Measurements from ENCODE around the gene ZNF512.
A peak's percentile ranks its signal among the peaks of the same experiment; 100 is the strongest.

Gene ZNF512

GRCh38 chr2:27640722-27641245 is 57.9 kb downstream of the ZNF512 start:
- no peak for DNase-seq

DNA sequence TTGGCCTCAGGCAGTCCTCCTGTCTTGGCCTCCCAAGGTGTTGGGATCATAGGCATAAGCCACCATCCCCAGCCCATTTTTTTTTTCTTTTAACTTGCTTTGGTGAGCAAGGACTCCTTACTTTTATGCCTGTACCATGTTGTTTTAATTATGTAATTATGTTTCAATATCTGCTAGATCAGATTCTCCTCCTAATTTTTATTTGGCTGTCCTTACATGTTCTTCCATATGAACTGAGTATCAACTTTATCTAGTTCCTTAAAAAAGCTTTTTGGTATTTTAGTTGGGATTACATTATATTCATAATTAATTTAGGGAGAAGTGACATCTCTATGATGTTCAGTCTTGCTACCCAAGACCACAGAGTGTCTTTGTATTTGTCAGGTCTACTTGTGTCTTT is 62.4 kb downstream of the ZNF512 start:
- no peak for DNase-seq

GRCh38 chr2:27647289-27647688 is 64.4 kb downstream of the ZNF512 start:
- no peak for DNase-seq

DNA sequence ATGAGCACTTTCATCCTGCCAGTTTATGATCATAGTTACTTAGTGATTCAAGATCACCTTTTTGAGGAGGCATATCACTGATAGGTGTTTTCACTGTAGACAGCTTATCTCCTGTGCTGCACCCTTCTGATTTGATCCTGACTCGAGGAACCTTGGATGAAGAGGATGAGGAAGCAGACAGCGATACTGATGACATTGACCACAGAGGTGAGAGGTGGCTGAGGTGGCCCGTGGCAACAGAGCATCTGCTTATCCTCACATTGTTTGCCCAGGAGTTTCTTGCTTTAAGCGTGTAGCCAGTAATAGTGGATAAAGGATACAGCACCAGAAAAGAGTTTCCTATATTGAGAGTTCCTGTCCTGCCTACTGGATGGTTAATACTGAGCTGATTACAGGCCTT is 64.9 kb downstream of the ZNF512 start:
- DNase-seq = no peak

DNA sequence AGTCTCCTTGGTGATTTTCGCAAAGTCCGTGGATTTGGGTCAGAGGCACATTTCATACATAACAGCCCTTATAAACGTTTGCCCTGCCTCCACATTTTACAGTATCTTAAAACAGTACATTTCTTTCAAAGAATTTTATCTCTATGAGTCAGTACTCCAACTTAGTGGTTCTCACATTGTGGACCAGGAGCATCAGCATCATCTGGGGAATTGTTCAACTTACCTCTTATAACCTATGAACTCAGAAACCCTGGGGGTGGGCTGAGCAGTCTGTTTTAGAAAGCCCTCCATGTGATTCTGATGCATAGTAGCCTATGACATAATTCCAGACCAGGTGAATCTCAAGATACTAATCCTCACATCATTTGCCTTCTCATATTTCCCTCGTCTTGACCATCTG is 68.2 kb downstream of the ZNF512 start:
- DNase-seq = peak; percentile 64 to 85

GRCh38 chr2:27652341-27652740 is 69.5 kb downstream of the ZNF512 start:
- no peak for DNase-seq

GRCh38 chr2:27652790-27653189 is 69.9 kb downstream of the ZNF512 start:
- DNase-seq = no peak

GRCh38 chr2:27653397-27653796 is 70.6 kb downstream of the ZNF512 start:
- no peak for DNase-seq

DNA sequence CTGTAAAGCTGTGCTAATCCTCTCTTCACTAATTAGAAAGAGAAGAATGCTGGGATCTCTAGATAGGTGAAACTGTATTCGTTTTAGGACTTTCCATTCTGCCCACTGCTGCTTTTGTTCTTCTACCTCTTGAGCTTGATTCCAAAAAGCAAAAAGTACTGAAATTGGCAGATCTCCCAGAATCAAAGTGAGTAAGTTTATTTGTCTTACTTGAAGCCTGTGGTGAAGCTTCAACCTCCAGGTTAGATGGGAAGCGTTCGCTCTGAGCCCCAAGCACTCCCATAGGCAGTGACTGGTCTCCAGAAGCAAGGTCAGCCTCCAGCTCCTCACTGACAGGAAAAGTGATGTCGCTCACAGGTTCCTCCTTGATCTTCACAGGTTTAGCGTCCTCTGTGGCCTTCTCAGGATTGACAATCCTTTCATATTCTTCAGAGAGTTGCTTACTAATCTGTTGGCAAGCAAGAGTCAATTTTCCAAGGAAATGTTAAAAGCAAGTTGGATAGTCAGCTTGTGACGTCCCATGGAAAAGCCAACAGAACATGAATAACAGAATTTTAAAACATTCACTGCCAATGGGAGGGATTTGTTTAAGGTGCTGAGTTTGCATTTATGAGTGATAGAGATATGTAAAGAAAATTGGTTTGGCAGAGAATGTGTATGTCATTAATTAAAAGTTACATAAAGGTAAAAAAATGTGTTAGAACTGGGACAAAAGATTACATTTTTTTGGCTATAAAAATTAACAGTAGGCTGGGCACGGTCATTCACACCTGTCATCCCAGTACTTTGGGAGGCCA is 72.5 kb downstream of the ZNF512 start:
- DNase-seq = no peak

- no peak for DNase-seq
Measured at GRCh38 chr2:27661371-27661770, 78.5 kb downstream of the ZNF512 start.

DNA sequence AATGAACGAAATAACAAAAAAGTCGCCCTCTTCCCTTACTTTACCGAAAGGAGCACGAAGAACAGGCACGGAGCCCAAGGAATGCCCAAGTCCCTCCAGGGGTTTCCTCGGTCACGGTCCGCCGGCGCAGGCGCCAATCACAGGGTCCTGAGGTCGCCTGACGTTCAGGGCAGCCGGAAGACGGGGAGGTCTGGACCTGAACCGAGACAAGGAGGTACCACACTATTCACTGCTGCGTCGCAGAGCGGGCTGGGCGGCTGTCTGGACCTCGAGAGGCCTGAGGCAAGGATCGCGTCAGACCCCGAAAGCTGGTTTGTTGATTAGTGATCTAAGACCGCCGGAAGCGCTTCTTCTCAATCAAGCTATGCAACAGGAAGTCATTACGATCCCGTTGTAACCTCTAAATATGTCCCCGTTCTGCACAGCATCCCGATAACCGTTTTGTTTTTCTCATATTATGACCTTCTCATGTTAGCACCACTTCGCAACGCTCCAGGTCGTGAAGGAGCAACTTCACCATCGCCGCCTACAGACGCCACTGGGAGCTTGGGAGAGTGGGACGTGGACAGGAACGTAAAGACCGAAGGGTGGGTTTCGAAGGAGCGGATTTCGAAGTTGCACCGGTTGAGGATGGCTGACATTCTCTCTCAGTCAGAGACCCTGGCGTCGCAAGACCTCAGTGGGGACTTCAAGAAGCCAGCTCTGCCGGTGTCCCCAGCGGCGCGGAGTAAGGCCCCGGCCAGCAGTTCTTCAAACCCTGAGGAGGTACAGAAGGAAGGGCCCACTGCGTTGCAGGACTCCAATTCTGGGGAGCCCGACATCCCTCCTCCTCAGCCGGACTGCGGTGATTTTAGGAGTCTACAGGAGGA is 80.7 kb downstream of the ZNF512 start, which contains the start of the genes SLC4A1AP and SUPT7L:
Gene SLC4A1AP, plus strand, starts transcription at position 605 of the 869 bp plus-strand sequence. Its CDS starts 26 bp downstream, at position 631.
Gene SUPT7L, minus strand, starts transcription at position 330 of the 869 bp plus-strand sequence. CDS start 1,422 bp downstream, outside the sequence.
- DNase-seq = peak; percentile 92 to 94

- DNase-seq = no peak
Measured at GRCh38 chr2:27664154-27664574, 81.3 kb downstream of the ZNF512 start.

DNA sequence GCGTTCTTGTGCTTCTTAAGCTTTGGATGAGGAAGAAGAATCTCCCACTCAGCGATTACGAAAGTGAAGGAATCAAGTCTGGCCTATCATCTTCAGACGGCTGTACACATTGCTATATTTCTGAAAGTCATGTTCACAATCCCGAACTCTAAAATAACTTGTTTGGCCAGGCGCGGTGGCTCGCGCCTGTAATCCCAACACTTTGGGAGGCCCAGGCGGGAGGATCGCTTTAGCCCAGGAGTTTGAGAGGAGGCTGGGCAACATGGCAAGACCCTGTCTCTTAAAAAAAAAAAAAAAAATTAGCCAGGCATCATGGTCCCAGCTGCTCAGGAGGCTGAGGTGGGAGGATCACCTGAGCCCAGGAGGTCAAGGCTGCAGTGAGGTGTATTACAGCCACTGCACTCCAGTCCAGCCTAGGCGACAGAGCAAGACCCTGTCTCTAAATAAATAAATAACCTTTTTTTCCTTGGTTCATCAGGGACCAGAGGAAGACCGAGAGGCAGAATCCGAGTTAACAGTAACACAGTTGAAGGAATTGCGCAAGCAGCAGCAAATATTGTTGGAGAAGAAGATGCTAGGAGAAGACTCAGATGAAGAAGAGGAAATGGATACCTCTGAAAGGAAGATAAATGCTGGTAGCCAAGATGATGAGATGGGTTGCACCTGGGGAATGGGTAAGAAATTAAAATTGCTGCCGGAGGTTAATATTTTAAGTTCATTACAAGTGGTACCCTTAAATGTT is 82.0 kb downstream of the ZNF512 start:
- no peak for DNase-seq

DNA sequence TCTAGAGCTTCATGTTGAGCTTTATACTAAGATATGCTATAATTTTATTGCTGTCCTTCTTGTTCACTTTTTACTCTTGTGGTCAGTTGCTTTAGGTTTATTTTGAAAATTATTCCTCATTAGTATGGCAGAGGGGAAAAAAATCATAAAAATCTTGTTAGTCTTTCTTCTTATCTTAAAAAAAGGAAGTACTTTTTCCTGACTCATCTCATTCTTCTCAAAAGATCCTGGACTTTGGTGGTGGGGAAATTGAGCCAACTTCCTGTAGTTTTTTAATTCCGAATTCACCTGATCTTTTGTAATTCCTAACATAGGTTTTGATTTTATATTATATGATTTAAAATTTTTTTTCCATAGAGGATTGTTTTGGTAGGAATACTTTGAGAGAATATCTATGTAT is 84.6 kb downstream of the ZNF512 start:
- DNase-seq = no peak

DNA sequence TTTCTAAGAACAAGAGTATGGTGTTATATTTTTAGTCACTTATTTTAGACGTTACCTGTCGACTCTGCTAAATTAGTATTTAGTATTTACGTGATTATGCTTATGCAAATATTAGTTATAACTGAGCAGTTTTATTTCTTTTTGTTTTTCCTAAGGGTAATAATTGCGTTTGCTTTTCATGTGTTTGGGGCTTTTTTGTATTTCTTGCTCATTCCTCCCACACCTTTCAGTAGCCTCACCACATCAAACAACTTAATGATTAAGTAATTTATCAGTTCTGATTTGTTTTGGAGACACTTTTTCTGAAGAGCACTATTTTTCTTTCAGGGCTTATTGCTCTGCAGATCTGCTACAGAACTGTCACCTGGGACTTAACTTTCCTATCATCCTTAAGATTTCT is 88.4 kb downstream of the ZNF512 start:
- no peak for DNase-seq

Measured in NCI-H524 (cell line).